T1000 (cell line): ENCODE data around the gene NSUN6.

Experiments
- DNase-seq: peaks from one replicate; lab custom pipeline; 2025; ENCODE audit warnings: mixed read lengths; lab: John Stamatoyannopoulos, UW

Gene NSUN6

DNA sequence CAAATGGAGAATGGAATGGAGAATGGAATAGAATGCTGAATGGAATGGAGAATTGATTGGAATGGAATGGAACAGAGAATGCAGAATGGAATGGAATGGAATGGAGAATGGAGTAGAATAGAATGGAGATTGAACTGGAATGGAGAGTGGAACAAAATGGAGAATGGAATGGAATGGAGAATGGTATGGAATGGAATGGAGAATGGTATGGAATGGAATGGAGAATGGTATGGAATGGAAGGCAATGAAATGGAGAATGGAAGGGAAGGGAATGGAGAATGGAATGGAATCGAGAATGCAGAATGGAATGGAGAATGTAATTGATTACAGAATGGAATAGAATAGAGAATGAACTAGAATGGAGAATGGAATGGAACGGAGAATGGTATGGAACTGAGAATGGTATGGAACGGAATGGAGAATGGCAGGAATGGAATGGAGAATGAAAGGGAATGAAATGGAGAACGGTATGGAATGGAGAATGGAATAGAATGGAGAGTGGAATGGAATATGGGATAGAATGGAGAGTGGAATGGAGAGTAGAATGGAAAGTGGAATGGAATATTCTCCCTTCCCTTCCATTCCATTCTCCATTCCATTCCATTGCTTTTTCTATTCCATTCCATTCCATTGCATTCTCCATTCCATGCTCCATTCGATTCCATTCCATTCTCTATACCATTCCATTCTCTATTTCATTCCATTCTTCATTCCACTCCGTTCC lies 88.2 kb downstream of the NSUN6 start:
- DNase-seq: no peak

DNA sequence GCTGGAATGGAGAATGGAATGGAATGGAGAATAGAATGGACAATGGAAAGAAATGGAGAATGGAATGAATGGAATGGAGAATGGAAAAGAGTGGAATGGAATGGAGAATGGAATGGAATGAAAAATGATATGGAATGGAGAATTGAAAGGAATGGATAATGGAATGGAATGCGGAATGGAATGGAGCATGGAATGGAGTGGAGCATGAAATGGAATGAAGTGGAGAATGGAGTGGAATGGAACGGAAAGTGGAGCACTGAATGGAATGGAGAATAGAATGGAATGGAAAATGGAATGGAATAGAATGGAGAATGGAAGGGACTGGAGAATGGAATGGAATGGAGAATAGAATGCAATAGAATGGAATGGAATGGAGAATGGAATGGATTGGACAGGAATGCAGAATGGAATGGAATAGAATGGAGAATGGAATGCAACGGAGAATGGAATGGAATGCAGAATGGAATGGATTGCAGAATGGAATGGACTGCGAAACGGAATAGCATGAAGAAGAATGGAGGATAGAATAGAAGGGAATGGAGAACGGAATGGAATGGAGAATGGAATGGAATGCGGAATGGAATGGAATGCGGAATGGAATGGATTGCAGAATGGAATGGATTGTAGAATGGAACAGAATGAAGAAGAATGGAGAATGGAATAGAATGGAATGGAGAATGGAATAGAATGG lies 89.4 kb downstream of the NSUN6 start:
- no peak for DNase-seq

DNA sequence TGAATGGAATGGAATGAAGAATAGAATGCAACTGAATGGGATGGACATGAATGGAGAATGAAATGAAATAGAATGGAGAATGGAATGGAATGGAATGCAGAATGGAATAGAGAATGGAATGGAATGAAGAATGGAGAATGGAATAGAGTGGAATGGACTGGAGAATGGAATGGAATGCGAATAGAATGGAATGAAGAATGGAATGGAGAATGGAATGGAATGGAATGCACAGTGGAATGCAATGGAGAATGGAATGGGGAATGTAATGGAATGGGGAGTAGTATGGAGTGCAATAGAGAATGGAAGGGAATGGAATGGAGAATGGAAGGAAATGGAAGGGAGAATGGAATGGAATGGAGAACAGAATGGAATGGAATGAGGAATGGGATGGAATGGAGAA lies 93.4 kb downstream of the NSUN6 start:
- DNase-seq: no peak

DNA sequence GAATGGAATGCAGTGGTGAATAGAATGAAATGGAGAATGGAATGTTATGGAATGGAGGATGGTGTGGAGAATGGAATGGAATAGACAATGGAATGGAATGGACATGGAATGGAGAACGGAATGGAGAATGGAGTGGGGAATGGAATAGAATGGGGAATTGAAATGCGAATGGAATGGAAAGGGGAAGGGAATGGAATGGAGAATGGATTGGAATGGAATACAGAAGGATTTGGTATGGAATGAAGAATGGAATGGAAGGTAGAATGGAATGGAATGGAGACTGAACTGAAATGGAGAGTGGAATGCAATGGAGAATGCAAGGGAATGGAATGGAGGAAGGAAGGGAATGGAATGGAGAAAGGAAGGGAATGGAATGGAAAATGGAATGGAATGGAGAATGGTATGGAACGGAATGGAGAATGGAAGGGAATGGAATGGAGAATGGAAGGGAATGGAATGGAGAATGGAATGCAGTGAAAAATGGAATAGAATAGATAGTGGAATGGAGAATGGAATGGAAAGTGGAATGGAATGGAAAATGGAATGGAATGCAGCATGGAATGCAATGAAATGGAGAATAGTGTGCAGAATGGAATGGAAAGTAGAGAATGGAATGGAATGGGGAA lies 94.8 kb downstream of the NSUN6 start:
- DNase-seq: no peak

DNA sequence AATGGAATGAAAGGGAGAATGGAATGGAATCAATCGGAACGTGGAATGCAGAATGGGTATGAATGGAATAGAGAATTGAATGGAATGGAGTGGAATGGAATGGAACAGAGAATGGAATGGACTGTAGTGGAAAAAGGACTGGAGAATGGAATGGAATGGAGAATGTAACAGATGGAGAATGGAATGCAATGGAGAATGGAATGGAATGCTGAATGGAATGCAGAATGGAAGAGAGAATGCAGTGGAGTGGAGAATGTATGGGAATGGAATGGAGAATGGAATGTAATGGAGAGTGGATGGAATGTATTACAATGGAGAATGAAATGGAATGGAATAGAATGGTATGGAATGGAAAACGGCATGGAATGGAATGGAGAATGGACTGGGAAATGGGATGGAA lies 96.9 kb downstream of the NSUN6 start:
- DNase-seq: no peak

DNA sequence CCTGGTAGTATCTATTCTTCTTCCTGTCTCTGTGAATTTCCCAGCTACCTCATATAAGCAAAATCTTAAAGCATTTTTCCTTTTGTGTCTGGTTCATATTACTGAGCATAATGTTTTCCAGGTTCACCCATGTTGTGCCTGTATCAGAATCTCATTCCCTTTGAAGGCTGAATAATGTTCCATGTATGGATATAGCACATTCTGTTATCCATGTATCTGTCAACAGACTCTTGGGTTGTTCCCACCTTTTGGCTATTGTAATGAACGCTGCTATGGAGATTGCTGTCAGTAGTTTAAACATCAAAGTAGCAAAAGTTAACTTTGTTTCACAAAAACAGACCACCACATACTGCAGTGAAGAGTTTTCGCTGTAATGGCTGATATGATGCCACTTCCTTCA lies 99.9 kb downstream of the NSUN6 start:
- no peak for DNase-seq

DNA sequence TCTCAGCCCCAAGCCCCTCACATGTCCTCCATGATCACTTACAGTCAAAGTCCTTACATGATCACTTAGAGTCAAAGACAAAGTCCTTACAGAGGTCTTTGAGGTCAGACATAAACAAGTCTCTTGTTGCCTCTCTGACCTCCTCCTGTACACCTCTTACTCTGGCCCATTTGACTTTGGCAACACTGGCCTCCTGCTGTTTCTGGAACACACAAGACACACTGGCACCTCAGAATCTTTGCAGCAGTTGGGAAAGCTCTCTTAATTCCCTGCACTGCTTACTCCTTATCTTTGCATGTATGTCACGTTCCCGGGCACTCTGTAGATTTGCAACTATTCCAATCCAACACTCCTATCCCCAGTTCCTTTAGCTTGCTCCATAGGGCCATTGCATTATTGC lies 102.3 kb downstream of the NSUN6 start:
- DNase-seq: no peak

DNA sequence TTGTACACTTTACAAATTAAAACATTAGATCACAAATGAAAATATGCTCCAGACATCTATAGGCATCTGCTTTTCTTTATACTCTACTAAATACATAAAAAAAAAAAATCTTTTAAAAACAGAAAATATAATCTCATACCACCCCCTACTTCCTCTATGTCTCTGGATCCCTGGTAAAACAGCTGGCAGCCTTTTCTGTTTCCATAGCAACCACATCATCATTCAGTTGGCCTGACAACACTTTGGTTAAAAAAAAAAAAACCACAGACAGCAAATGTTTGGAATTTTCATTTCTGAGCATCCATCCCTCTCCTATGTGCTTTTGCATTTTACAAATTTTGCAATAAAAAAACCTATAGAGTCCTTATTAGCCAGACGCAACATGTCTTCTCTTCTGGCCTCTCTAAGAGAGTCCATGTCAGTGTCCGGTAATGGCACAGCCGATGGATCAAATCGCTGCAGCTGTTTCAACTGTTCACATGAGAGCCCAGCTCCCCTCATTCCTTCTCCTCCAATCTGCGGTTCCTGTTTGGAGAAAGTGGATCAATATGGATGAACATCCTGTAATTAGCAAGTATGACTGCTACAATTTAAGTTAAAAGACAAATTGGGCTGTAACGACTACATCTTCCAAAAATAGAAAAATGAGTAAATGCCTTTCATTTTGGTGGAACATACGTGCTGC lies 105.6 kb downstream of the NSUN6 start:
- no peak for DNase-seq

DNA sequence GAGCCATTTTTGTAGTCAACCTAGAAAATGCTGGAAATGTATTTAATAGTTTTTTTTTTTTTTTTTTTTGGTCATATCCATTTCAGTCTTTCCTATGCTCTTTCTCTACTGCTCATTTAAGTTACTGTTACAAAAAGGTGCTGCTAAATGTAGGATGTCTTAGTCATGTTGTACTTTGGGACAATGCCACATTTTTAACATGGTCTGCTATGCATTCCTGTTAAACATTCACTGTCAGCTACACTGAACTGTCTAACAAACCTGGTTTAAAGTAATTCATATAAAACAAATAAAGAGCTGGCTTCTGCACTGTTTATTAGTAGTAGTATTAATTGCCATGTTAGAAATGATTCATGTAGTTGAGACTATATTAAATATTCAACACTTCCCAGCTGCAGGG lies 108.6 kb downstream of the NSUN6 start:
- DNase-seq: no peak

DNA sequence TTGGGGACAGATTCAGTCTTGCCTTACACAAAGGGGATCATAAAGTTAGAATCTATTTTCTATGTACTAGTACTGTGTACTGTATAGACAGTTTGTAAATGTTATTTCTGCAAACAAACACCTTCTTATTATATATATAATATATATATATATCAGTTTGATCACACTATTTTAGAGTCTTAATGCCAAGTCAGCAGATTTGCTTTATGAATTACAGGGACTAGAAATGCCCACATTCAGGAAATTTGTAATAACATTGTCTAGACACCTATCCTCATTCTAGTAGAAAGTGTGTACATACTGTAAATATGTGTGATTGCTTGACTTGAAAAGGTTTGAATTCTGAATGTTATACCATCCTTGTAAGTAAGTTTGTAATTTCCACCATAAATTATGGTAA lies 111.2 kb downstream of the NSUN6 start:
- DNase-seq: no peak

DNA sequence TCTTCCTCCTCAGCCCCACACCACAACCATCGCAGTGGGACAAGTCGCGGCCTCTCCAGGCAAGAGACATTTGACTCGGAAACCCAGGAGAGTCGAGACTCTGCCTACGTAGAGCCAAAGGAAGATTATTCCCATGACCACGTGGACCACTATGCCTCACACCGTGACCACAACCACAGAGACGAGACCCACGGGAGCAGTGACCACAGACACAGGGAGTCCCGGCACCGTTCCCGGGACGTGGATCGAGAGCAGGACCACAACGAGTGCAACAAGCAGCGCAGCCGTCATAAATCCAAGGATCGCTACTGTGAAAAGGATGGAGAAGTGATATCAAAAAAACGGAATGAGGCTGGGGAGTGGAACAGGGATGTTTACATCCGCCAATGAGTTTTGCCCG lies 112.1 kb downstream of the NSUN6 start:
- no peak for DNase-seq

DNA sequence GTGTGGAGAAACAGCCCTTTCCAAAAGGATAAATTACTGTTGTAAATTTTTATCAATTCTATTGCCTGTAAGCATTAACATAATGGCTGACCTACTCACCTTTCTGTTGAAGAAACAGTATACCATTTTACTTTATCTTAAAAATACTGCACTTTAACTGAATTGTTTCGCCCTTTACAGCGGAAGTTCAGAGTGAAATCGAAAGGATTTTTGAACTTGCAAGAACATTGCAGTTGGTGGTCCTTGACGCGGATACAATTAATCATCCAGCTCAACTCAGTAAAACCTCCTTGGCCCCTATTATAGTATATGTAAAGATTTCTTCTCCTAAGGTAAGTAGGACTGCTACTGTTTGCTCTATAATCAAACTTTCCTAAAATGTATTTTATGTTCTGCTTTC lies 117.5 kb downstream of the NSUN6 start:
- DNase-seq: no peak

DNA sequence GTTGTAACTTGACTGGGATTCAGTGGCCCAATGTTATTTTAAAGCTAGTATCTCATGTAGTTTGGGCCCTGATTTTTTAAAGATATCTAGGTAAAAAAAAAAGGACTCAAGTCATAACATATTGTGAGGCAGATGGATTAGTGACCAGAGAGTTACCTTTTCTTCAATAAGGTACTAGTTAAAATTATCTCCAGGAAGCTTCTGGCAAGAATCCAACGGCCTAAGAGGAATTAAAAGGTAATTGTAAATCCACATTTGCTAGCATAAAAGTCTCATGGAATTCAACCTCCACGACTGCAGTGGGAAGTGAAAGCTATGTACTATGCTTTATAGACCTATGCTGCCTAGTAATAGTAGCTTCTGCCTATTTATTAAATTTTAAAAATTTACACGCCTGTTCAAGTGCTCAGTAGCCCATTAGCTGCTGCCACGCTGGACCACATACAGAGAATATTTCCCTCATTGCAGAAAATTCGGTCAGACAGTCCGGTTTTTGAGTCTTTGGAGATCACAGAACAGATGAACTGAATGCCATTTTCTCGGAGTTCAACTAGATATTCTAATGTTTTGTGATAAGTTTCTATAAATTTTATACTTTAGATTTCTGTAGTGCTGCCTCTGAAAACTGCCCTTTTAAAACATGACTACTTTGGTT lies 118.4 kb downstream of the NSUN6 start:
- no peak for DNase-seq

DNA sequence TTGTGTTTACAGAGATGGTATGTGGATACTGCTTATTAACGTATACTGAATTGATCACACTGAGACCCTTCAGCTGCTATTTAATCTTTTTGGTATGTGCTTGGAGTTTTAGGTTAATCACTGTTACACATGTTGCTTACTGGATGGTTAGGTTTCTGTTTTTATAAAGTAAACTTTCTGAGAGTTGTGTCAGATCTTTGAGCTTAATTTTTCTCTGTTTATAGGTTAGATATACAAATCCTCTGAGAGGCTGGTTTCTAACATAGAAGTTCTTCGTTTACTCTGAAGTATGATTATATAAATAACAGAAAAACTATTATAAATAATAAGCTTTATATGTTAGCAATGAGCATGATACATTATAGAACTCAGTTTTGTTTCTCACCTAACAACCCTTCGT lies 123.1 kb downstream of the NSUN6 start:
- no peak for DNase-seq

DNA sequence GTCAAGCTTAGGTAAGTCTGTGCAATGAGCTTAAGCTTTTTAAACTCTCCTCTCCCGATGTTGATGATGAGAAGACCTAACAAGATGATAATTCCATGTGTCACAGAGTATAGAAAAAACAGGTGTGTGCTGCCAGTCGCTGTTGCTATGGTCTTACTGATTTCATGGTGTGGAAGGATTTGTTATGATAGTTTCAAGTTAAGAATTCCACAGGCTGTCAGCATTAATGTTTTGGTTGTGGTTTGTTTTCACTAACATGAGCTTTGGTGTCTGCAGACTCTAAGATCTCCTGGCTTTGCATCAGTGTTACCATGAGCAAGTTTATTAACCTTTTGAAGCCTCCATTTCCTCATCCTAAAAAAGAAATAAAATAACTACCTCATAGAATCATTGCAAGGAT lies 123.7 kb downstream of the NSUN6 start:
- no peak for DNase-seq

DNA sequence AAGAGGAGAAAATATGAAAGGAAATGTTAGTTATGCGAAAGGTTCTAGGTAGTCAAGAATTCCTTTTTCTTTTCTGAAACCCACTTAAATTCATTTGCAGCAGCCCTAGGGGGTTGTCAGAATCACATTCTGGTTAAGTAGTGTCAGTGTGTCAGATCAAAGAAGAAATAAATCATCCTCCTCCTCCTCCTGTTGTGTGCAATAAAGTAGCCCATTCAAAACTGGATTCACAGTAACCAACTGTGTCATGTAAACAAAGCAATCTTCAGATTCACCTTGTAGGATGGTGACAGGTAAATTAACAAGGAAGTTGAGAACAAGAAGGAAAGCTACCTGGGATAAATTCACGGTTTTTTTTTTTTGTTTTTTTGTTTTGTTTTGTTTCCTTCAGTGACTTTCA lies 127.5 kb downstream of the NSUN6 start:
- DNase-seq: no peak

DNA sequence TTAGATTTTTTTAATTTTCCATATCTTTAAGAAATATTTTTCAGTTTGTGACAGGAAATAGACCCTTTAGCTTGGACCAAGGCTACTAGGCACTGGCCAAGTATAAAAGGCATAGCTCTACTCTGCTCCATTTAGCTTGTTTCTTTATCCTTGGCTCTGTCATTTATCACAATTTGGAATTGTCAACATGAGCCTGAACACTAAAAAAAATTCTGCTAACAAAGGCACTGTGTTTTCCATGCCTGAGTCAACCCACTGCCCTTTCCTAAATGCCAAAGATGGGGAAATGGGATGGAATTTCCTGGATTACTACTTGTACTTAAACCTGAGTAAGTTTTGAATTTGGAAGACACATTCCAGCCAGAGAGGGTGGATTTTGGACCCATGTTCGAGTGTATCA lies 128.4 kb downstream of the NSUN6 start:
- DNase-seq: no peak

DNA sequence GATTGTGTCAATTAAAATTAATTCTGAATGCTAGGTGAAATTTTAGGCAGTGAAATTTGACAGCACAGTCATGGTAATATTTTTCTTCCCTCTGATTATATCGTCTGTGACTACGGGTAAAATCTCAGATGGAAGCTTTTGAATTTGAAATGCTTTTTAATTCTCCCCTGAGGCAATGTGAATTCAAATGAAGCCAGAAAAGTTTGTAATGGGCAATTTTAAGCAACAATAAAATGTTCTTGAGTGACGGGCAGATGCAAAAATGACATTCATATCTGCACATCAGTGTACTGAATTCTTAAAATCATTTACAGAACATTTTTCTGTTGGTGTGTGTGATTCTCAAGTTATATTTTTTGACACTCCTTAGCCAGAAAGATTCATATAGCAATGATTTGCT lies 134.5 kb downstream of the NSUN6 start:
- DNase-seq: no peak

DNA sequence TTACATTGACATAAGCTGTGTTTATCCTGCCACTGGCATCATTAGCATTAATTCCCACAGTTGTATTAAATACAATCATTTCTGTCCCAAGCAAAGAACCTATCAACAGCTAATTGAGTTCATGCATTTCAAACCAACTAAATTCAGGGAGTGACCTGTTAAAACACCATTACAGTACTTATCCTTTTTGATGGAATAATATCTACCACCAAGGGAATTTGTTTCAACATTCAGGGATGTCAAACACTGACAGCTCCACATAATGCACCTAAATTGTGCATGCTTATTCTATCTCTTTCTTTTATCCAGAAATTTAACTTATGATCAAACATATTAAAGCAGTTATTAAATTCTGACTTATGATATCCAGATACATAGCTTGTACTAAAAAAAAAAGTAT lies 136.8 kb downstream of the NSUN6 start:
- DNase-seq: no peak

DNA sequence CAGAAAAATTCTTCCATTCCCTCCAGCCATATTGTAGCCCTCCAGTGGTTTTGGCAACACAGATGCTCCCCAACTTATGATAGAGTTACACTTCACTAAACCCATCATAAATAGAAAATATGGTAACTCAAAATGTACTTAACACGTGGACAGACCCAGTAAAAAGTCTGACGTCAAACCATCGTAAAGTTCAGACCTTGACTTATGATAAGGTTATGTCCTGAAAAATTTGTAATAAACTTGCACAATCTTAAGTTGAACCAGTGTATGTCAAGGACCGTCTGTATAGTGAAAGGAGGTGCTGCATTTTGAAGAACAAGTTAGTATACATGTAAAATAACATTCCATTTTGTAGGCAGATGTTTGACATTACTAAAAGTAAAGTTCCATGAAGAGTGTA lies 142.8 kb downstream of the NSUN6 start:
- no peak for DNase-seq

DNA sequence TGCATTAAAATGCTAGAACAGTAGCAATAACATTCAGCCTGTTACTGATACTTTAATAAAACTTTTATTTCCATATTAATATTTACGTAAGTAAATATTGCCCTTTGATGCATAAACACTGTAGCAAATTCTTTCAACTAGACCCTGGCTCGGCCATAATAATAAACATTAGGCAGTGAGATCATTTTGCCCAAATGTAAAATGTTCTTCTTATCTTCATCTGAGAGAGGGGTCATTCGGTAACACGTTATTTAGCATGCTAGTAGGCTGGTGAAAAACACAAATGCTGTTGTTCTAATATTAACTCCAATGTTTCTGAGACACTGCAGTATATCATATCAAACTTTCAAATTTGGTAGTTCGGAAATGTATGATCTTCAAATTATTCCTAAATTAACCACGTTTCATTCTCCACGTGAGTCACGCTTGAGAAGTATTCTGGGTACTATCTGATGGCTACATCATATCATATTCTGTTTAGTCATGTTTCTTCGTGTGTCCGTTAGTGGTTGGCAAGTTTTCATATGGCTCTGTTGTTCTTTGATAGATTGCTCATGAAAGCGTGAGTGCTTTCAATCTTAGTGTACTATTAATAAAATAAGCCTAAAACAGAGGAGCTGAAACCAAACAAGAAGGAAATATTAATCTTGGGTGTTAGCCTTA lies 145.8 kb downstream of the NSUN6 start:
- no peak for DNase-seq

DNA sequence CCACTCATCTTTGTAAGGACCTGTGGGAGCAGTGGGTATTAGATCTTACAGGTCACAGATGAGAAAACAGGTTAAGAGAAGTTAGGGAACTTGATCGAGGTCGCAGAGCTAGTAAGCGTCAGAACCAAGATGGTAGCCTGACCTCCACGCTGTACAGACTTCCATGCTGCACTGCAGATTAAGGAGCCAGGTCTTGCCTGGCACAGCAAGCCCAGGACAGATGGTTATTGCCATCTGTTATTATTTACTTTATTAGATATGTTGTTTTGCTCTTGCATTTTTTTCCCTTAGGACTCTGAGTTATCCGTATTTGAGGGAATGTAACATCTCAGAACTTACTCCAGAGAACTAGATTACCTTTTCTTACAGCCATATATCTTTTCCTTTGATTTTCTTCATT lies 147.2 kb downstream of the NSUN6 start:
- DNase-seq: no peak
